Measurements from ENCODE around the gene SOSTDC1. TPM values are rescaled to one million over a fixed set of nuclear protein-coding genes. Genes with fewer than 3 reads are reported as not detected.

SOSTDC1 gene
- total RNA-seq, 1 experiment from 2014 or later = 0.20 TPM

DNA sequence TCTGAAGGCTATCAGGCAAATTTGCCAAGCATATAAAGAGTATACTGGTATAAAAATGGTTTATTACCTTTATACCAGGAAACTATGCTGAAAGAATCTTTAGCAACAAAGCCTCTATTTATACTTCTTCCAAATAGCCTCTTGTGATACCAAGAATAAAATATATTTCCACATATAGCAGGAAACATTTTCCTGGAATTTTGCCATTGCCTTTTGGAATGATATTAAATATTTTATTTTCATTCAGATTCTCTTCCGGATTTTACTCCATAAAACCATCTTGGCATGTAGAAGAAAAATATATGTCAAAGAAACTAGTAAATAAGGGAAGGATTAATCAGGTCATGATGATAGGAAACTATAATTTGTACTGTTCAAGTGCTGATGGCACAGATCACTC, 17.7 kb downstream of the SOSTDC1 start (continued):
- TF ChIP-seq, protein P1, sequence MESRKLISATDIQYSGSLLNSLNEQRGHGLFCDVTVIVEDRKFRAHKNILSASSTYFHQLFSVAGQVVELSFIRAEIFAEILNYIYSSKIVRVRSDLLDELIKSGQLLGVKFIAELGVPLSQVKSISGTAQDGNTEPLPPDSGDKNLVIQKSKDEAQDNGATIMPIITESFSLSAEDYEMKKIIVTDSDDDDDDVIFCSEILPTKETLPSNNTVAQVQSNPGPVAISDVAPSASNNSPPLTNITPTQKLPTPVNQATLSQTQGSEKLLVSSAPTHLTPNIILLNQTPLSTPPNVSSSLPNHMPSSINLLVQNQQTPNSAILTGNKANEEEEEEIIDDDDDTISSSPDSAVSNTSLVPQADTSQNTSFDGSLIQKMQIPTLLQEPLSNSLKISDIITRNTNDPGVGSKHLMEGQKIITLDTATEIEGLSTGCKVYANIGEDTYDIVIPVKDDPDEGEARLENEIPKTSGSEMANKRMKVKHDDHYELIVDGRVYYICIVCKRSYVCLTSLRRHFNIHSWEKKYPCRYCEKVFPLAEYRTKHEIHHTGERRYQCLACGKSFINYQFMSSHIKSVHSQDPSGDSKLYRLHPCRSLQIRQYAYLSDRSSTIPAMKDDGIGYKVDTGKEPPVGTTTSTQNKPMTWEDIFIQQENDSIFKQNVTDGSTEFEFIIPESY (IDR thresholded peaks at IDR 0.05; ENCODE audit: extremely low read depth, insufficient replicate concordance, low read length) = no peak
- no peak for TF ChIP-seq SRF (IDR thresholded peaks at IDR 0.05; ENCODE audit: low read depth)

DNA sequence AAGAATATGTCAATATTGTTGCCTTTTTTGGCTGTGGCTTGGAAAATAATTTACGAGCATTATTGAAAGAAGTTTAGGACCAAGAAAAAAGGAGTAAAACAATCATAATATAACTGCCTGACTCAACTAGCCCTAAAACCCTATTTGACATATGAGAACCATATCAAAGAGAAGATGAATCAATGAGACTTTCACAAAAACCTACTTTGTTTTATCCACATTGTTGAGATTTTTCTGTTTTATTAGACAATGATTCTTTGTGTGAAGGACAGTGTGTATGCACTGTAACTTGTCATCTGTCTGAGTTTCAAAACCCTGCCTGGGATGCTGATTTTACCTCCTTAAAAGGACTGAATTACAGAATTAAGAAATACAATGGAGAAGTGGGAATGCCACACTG, 19.0 kb downstream of the SOSTDC1 start:
- Histone ChIP-seq H3K4me3 (replicated peaks in 1 of 2; ENCODE audit: low read depth in 1 of 2, low read length in 2 of 2) (no peak overlapping the region), H3K36me3 (ENCODE audit: control insufficient read depth in 1 of 2, insufficient read depth in 2 of 2, low read length in 2 of 2) (no peaks in the 10 kb centered on the region), H3K4me2 (ENCODE audit: low read length) (no peak overlapping the region), H3K79me2 (ENCODE audit: insufficient read depth, low read length) (no peaks in the 10 kb centered on the region), H3K9ac (ENCODE audit: low read length) (no peak overlapping the region), H3K4me1 (ENCODE audit: control insufficient read depth in 1 of 2, insufficient read depth in 2 of 2, low read length in 2 of 2) (no peaks in the 10 kb centered on the region), H4K20me1 (ENCODE audit: insufficient read depth) (no peaks in the 10 kb centered on the region), H3K9me2 (ENCODE audit: insufficient read depth) (no peaks in the 10 kb centered on the region), H3K27me3 (ENCODE audit: insufficient read depth, low read length) (no peaks in the 10 kb centered on the region), H3K9me3 (ENCODE audit: control insufficient read depth in 1 of 2, insufficient read depth in 1 of 2, low read depth in 1 of 2, low read length in 2 of 2) (no peaks in the 10 kb centered on the region), H2AFZ (ENCODE audit: low read depth, low read length, poor library complexity, severe bottlenecking) (no peak overlapping the region), H3K27ac (ENCODE audit: low read depth, low read length) (no peak overlapping the region)
- CTCF ChIA-PET = no interaction called here
- intact Hi-C loops (cut with micrococcal nuclease) = no loop called here
- POLR2A ChIA-PET = no interaction called here
- RAD21 ChIA-PET (ENCODE audit: low non-redundant PET in 1 of 2, low total read pairs in 2 of 2, uncharacterized antibody in 2 of 2, unreplicated experiment in 2 of 2) = no interaction called here
- no peak for TF ChIP-seq CEBPB (IDR thresholded peaks at IDR 0.05; ENCODE audit: low read depth)
- TF ChIP-seq FOSL1 (IDR thresholded peaks at IDR 0.05; ENCODE audit: low read depth) = no peak
- TF ChIP-seq, protein P2, sequence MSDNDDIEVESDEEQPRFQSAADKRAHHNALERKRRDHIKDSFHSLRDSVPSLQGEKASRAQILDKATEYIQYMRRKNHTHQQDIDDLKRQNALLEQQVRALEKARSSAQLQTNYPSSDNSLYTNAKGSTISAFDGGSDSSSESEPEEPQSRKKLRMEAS (IDR thresholded peaks at IDR 0.05) = no peak
- no peak for TF ChIP-seq RAD21 (IDR thresholded peaks at IDR 0.05; ENCODE audit: low read depth)
- TF ChIP-seq SIN3A (IDR thresholded peaks at IDR 0.05; ENCODE audit: low read depth) = no peak
- no peak for TF ChIP-seq POLR2A (IDR thresholded peaks at IDR 0.05; ENCODE audit: borderline replicate concordance, extremely low read depth, insufficient read depth, insufficient read length)
- no peak for TF ChIP-seq SRF (IDR thresholded peaks at IDR 0.05; ENCODE audit: low read depth)
- TF ChIP-seq, protein P3, sequence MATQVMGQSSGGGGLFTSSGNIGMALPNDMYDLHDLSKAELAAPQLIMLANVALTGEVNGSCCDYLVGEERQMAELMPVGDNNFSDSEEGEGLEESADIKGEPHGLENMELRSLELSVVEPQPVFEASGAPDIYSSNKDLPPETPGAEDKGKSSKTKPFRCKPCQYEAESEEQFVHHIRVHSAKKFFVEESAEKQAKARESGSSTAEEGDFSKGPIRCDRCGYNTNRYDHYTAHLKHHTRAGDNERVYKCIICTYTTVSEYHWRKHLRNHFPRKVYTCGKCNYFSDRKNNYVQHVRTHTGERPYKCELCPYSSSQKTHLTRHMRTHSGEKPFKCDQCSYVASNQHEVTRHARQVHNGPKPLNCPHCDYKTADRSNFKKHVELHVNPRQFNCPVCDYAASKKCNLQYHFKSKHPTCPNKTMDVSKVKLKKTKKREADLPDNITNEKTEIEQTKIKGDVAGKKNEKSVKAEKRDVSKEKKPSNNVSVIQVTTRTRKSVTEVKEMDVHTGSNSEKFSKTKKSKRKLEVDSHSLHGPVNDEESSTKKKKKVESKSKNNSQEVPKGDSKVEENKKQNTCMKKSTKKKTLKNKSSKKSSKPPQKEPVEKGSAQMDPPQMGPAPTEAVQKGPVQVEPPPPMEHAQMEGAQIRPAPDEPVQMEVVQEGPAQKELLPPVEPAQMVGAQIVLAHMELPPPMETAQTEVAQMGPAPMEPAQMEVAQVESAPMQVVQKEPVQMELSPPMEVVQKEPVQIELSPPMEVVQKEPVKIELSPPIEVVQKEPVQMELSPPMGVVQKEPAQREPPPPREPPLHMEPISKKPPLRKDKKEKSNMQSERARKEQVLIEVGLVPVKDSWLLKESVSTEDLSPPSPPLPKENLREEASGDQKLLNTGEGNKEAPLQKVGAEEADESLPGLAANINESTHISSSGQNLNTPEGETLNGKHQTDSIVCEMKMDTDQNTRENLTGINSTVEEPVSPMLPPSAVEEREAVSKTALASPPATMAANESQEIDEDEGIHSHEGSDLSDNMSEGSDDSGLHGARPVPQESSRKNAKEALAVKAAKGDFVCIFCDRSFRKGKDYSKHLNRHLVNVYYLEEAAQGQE (IDR thresholded peaks at IDR 0.05; ENCODE audit: low read depth) = no peak
- TF ChIP-seq, protein P1 (IDR thresholded peaks at IDR 0.05; ENCODE audit: extremely low read depth, insufficient replicate concordance, low read length) = no peak
- TF ChIP-seq TCF7L2 (IDR thresholded peaks at IDR 0.05; ENCODE audit: borderline replicate concordance, extremely low read depth, insufficient read depth, insufficient read length) = no peak
- no peak for TF ChIP-seq CBX3 (IDR thresholded peaks at IDR 0.05; ENCODE audit: low read depth)
- no peak for TF ChIP-seq POLR2AphosphoS5 (IDR thresholded peaks at IDR 0.05; ENCODE audit: low read depth, low read length)
- TF ChIP-seq ZNF274 (IDR thresholded peaks at IDR 0.05; ENCODE audit: low read depth, low read length) = no peak
- TF ChIP-seq, protein P4, sequence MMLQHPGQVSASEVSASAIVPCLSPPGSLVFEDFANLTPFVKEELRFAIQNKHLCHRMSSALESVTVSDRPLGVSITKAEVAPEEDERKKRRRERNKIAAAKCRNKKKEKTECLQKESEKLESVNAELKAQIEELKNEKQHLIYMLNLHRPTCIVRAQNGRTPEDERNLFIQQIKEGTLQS (IDR thresholded peaks at IDR 0.05) = no peak
- no peak for TF ChIP-seq JUND (IDR thresholded peaks at IDR 0.05)
- no peak for TF ChIP-seq ELF1 (IDR thresholded peaks at IDR 0.05; ENCODE audit: borderline replicate concordance, low read depth)
- ATAC-seq = no peak
- no peak for DNase-seq (ENCODE audit: low read depth, low spot score)
- no TSS peak for BruUV-seq (replicated peaks)
